Neural progenitor cell (in vitro differentiated cells): Measurements from ENCODE around the gene KRTAP3-3. TPM values are rescaled to one million over a fixed set of nuclear protein-coding genes. Genes with fewer than 3 reads are reported as not detected.
"Not testable (repeated sequence)": the region's sequence is repeated elsewhere in the genome, so short reads cannot be mapped to it uniquely, and the experiment has no call there.

Experiments used
- DNase-seq: peaks from one replicate; pipeline ENCODE4 v3.0.0-alpha.2; 2016; ENCODE audit warnings: low spot score
- H2AFZ ChIP-seq: fragments of 200-600 bp; sonication (generic); replicated peaks from 2 replicates; pipeline ENCODE4 v1.6.1; 2016; ENCODE audit warnings: antibody characterized with exemption
- H3F3A ChIP-seq: fragments of 200-600 bp; sonication (generic); 2 replicates; pipeline ENCODE4 v1.6.1; 2016; ENCODE audit warnings: antibody characterized with exemption, low read depth
- H3K27ac ChIP-seq: fragments of 200-600 bp; sonication (generic); 2 replicates; pipeline ENCODE4 v1.5.1; 2016; ENCODE audit warnings: mild to moderate bottlenecking
- H3K27me3 ChIP-seq: fragments of 200-600 bp; sonication (generic); 2 replicates; pipeline ENCODE4 v1.6.1; 2016; ENCODE audit warnings: mild to moderate bottlenecking, moderate library complexity
- H3K36me3 ChIP-seq: fragments of 200-600 bp; sonication (generic); 2 replicates; pipeline ENCODE4 v1.5.1; 2016
- H3K4me1 ChIP-seq: fragments of 200-600 bp; sonication (generic); 2 replicates; pipeline ENCODE4 v1.6.1; 2016; ENCODE audit warnings: mixed run types
- H3K4me2 ChIP-seq: fragments of 200-600 bp; sonication (generic); 2 replicates; pipeline ENCODE4 v1.6.1; 2016
- H3K4me3 ChIP-seq: fragments of 200-600 bp; sonication (generic); 2 replicates; pipeline ENCODE4 v1.5.1; 2016
- H3K79me2 ChIP-seq: fragments of 200-600 bp; sonication (generic); 2 replicates; pipeline ENCODE4 v1.6.1; 2016; ENCODE audit warnings: low read depth
- H3K9ac ChIP-seq: fragments of 200-600 bp; sonication (generic); 2 replicates; pipeline ENCODE4 v1.6.1; 2016
- H3K9me3 ChIP-seq: fragments of 200-600 bp; sonication (generic); 2 replicates; pipeline ENCODE4 v1.5.1; 2016; ENCODE audit warnings: low read depth
- H4K20me1 ChIP-seq: fragments of 200-600 bp; sonication (generic); 2 replicates; pipeline ENCODE4 v1.6.1; 2016; ENCODE audit warnings: low read depth
- H3K27ac Mint-ChIP-seq: 3 replicates; pipeline ENCODE4 v1.8.0; 2021; ENCODE audit warnings: mixed read lengths
- H3K27me3 Mint-ChIP-seq: 2 replicates; pipeline ENCODE4 v1.8.0; 2022; ENCODE audit warnings: low read depth, mild to moderate bottlenecking, inconsistent platforms, moderate library complexity, mixed read lengths; ENCODE audit not compliant: insufficient read depth
- H3K36me3 Mint-ChIP-seq: 3 replicates; pipeline ENCODE4 v1.8.0; 2021; ENCODE audit warnings: mixed read lengths
- H3K4me1 Mint-ChIP-seq: 3 replicates; pipeline ENCODE4 v1.8.0; 2021; ENCODE audit warnings: mixed read lengths
- H3K4me3 Mint-ChIP-seq: 3 replicates; pipeline ENCODE4 v1.8.0; 2021; ENCODE audit warnings: mild to moderate bottlenecking, moderate library complexity, mixed read lengths
- H3K9me3 Mint-ChIP-seq: 3 replicates; pipeline ENCODE4 v1.8.0; 2020; ENCODE audit warnings: mixed read lengths
- EZH2 ChIP-seq: fragments of 200-600 bp; sonication (generic); IDR thresholded peaks from 2 replicates; pipeline ENCODE4 v1.6.1; 2017; ENCODE audit warnings: antibody characterized with exemption, mild to moderate bottlenecking, moderate library complexity
- EZH2phosphoT487 ChIP-seq: fragments of 200-600 bp; sonication (generic); IDR thresholded peaks from 2 replicates; pipeline ENCODE4 v1.6.1; 2017; ENCODE audit warnings: antibody characterized with exemption
- total RNA-seq: library from RNA; depleted of rRNA; stranded (reverse); fragments of >200 nt; gene quantifications from 2 replicates; pipeline ENCODE4 v1.2.3, GENCODE V29; 2015; ENCODE audit warnings: low replicate concordance
- TF ChIP-seq, protein P1 (sequence below): fragments of 200-600 bp; sonication (generic); IDR thresholded peaks from 2 replicates; pipeline ENCODE4 v1.5.1; 2017; ENCODE audit warnings: antibody characterized with exemption, mild to moderate bottlenecking

Gene KRTAP3-3
- not detected in 2 replicates for total RNA-seq

DNA sequence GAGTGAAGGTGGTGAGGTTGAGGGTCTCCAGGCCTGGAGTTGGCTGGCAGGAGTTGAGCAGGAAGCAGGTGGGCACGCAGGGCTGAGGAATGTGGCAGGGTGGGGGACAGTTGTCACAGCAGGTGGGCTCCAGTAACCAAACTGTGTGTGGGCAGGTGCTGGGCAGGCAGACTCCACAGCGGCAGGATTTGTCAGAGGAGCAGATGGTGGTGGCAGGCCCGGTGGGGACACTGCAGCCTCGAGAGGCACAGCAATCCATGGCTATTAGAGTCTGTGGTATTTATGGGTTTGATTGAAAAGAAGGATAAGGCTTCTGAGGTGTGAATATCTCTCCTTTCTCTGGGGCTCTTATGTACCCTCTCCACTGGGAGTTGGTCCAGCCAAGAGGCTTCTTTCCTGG lies at the start of gene KRTAP3-3:
KRTAP3-3 (minus strand) TSS at position 326 of the 400 bp plus-strand sequence; CDS start at position 259, 67 bp downstream.
- no peak for DNase-seq
- Mint-ChIP-seq H3K4me3 (no peak within 1 kb of the TSS), H3K36me3 (no peaks in the 10 kb centered on the region), H3K27ac (no peak within 1 kb of the TSS), H3K4me1 (no peaks in the 10 kb centered on the region), H3K27me3 (no peaks in the 10 kb centered on the region), H3K9me3 (no peaks in the 10 kb centered on the region)
- Histone ChIP-seq H3K36me3 (no peaks in the 10 kb centered on the region), H4K20me1 (no peaks in the 10 kb centered on the region), H3K27ac (no peak within 1 kb of the TSS), H3K4me1 (no peaks in the 10 kb centered on the region), H2AFZ (peak within 1 kb of the TSS; percentile 61), H3K4me3 (no peak within 1 kb of the TSS), H3K79me2 (no peaks in the 10 kb centered on the region), H3K4me2 (no peak within 1 kb of the TSS), H3F3A (no peaks in the 10 kb centered on the region), H3K9ac (no peak within 1 kb of the TSS), H3K9me3 (no peaks in the 10 kb centered on the region), H3K27me3 (no peaks in the 10 kb centered on the region)
- TF ChIP-seq EZH2phosphoT487 = no peak
- TF ChIP-seq EZH2 = no peak
- TF ChIP-seq, protein P1, sequence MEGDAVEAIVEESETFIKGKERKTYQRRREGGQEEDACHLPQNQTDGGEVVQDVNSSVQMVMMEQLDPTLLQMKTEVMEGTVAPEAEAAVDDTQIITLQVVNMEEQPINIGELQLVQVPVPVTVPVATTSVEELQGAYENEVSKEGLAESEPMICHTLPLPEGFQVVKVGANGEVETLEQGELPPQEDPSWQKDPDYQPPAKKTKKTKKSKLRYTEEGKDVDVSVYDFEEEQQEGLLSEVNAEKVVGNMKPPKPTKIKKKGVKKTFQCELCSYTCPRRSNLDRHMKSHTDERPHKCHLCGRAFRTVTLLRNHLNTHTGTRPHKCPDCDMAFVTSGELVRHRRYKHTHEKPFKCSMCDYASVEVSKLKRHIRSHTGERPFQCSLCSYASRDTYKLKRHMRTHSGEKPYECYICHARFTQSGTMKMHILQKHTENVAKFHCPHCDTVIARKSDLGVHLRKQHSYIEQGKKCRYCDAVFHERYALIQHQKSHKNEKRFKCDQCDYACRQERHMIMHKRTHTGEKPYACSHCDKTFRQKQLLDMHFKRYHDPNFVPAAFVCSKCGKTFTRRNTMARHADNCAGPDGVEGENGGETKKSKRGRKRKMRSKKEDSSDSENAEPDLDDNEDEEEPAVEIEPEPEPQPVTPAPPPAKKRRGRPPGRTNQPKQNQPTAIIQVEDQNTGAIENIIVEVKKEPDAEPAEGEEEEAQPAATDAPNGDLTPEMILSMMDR = no peak

DNA sequence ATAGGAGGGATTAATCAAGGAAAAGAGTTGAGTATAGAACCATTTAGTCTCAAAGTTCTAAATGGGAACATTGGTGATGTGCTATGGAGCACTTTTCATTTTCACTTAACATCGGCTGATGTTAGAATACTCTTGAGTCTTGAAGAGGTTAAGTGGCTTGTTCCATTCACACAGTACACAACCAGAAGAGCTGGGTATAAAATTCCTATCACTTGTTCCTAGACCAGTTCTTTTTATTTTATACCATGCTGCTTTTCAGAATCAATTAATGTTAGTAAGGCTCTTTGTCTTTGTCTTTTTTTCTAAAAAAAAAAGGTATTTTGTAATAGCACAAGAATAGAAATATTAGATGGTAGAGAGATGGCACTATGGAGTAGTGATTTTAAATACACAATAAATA lies 49.0 kb upstream of the KRTAP3-3 start:
- H3K9me3 ChIP-seq = no peaks in the 10 kb centered on the region
- Mint-ChIP-seq H3K4me1 (no peaks in the 10 kb centered on the region), H3K4me3 (no peak overlapping the region), H3K9me3 (no peaks in the 10 kb centered on the region), H3K27me3 (peaks cover 4% of the 10 kb centered on the region), H3K27ac (no peak overlapping the region), H3K36me3 (no peaks in the 10 kb centered on the region)
- H3K79me2 ChIP-seq = no peaks in the 10 kb centered on the region
- no peaks in the 10 kb centered on the region for H3F3A ChIP-seq
- no peaks in the 10 kb centered on the region for H3K36me3 ChIP-seq
- no peaks in the 10 kb centered on the region for H3K4me1 ChIP-seq
- no peak overlapping the region for H3K4me3 ChIP-seq
- H3K27ac ChIP-seq = no peak overlapping the region
- no peaks in the 10 kb centered on the region for H4K20me1 ChIP-seq
- DNase-seq = no peak
- no peak overlapping the region for H2AFZ ChIP-seq
- TF ChIP-seq EZH2 (no peak), EZH2phosphoT487 (no peak)
- TF ChIP-seq, protein P1 = no peak
- H3K9ac ChIP-seq = no peak overlapping the region
- no peaks in the 10 kb centered on the region for H3K27me3 ChIP-seq
- H3K4me2 ChIP-seq = no peak overlapping the region

DNA sequence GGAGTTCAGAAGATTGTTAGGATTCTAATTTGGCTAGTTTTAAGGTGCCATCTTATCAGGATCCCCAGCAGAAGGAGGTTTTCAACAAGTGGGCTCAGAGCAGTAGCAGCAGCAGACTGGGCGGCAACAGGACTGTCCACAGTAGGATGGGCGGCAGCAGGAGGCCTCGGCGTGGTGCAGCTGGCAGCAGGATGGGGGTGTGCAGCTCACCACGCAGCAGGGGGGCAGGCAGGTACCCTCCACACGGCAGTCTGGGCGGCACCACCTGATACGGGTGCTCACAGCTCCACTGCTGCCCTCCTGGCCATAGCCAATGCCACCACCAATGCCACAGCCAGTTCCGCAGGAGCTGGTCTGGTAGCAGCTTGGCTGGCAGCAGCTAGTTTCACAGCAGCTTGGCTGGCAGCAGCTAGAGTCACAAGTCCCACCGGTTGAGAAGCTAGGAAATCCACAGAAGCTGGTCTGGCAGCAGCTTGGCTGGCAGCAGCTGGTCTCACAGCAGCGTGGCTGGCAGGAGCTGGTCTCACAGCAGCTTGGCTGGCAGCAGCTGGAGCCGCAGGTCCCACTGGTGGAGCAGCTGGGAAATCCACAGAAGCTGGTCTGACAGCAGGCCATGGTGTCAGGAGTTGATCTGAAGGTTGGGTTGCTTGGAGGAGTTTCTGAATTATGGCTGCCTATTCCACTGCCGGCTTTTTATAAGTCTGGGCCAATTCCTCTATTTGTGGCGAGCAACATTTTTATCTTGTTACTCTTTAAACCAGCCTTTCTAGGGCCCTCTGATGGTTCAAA lies 47.0 kb upstream of the KRTAP3-3 start, which contains the start of gene KRTAP1-1:
KRTAP1-1 (minus strand) TSS at position 668 of the 789 bp plus-strand sequence; CDS start at position 615, 53 bp downstream.
- not testable (repeated sequence) for H3K9me3 ChIP-seq, H2AFZ ChIP-seq, H3K4me3 Mint-ChIP-seq, H3K27ac ChIP-seq, H3K36me3 Mint-ChIP-seq, H3F3A ChIP-seq, H4K20me1 ChIP-seq, H3K27me3 ChIP-seq, H3K4me1 ChIP-seq, H3K4me1 Mint-ChIP-seq, H3K27me3 Mint-ChIP-seq, H3K9ac ChIP-seq, H3K4me3 ChIP-seq, H3K79me2 ChIP-seq, H3K4me2 ChIP-seq, DNase-seq, H3K27ac Mint-ChIP-seq, H3K9me3 Mint-ChIP-seq, H3K36me3 ChIP-seq

DNA sequence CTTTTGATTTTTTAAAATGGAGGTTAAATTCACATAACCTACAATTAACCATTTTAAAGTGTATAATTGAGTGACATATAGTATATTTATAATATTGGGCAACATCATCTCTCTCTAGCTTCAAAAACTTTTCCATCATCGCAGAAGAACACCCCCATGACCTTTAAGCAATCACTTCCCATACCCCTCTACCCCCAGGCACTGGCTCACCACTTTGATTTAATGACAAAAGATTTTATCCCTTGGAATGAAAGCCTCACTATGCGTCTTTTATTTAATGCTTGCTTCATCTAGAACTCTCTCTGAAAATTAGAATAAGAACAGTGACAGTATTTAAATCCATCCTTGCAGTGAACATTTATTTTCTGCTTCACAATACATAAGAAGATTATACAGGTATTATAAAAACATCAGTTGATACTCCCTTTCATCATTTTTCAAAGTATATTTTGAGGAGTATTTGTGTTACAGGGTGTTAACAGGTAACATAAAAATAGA lies 43.9 kb upstream of the KRTAP3-3 start:
- Histone ChIP-seq H3K4me1 (no peaks in the 10 kb centered on the region), H3K27ac (no peak overlapping the region), H3K4me3 (no peak overlapping the region), H3K79me2 (no peaks in the 10 kb centered on the region), H3K9ac (no peak overlapping the region), H3F3A (no peaks in the 10 kb centered on the region), H3K36me3 (no peaks in the 10 kb centered on the region), H4K20me1 (no peaks in the 10 kb centered on the region), H3K4me2 (no peak overlapping the region), H3K9me3 (no peaks in the 10 kb centered on the region), H3K27me3 (no peaks in the 10 kb centered on the region), H2AFZ (no peak overlapping the region)
- Mint-ChIP-seq H3K9me3 (no peaks in the 10 kb centered on the region), H3K36me3 (no peaks in the 10 kb centered on the region), H3K27me3 (peaks cover 2% of the 10 kb centered on the region), H3K27ac (no peak overlapping the region), H3K4me3 (no peak overlapping the region), H3K4me1 (no peaks in the 10 kb centered on the region)
- TF ChIP-seq, protein P1 = no peak
- TF ChIP-seq EZH2phosphoT487 (no peak), EZH2 (no peak)
- DNase-seq = no peak

DNA sequence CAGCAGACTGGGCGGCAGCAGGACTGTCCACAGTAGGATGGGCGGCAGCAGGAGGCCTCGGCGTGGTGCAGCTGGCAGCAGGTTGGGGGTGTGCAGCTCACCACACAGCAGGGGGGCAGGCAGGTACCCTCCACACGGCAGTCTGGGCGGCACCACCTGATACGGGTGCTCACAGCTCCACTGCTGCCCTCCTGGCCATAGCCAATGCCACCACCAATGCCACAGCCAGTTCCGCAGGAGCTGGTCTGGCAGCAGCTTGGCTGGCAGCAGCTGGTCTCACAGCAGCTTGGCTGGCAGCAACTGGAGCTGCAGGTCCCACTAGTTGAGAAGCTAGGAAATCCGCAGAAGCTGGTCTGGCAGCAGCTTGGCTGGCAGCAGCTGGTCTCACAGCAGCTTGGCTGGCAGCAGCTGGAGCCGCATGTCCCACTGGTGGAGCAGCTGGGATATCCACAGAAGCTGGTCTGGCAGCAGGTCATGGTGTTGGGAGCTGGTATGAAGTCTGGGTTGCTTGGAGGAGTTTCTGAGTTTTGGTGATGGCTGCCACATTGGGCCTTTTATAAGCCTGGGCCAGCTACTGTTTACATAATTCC lies 40.5 kb upstream of the KRTAP3-3 start, which contains the start of gene KRTAP1-3:
KRTAP1-3 (minus strand) TSS at position 529 of the 590 bp plus-strand sequence; CDS start at position 476, 53 bp downstream.
- not testable (repeated sequence) for DNase-seq, H3F3A ChIP-seq, H3K27ac ChIP-seq, H3K4me1 ChIP-seq, H3K36me3 ChIP-seq, H3K36me3 Mint-ChIP-seq, H3K27ac Mint-ChIP-seq, H3K4me3 ChIP-seq, H3K9ac ChIP-seq, H3K79me2 ChIP-seq, H2AFZ ChIP-seq, H3K9me3 Mint-ChIP-seq, H3K4me2 ChIP-seq, H3K4me1 Mint-ChIP-seq, H3K27me3 ChIP-seq, H3K9me3 ChIP-seq, H3K27me3 Mint-ChIP-seq, H4K20me1 ChIP-seq, H3K4me3 Mint-ChIP-seq
